ENCODE data around the gene AUP1.
A peak's percentile ranks its signal among the peaks of the same experiment; 100 is the strongest.
"Not testable (repeated sequence)": the region's sequence is repeated elsewhere in the genome, so short reads cannot be mapped to it uniquely, and the experiment has no call there.

Gene AUP1

DNA sequence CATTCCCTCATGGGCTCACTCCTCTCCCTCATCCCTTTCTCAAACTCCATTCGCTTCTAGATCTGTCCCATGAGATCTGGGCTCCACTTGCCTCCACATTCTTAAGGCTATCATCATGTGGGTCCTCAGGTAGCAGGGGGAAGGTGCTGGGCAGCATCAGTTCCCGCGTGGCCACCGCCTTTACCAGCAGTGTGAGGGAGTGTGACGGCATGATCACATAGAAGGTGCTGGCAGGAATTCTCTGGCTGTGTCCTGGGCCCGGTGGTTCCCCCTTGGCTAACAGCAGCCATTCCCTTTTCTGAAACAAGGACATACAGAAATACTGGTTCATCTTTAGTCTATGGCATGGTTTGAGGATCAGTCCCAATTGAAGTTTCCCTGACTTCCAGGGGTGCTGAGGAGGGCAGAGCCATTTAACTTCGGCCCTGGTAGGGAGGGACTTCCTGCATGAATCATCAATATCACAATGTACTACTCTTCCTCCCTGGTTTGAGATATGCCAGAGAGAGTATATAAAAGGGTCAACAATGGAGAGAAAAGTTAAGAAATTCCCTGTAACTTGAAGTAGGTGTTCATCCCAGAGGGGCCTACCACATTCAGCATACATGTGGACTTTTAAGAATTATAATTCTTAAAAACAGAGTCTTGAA, 32.7 kb upstream of the AUP1 start:
- H3K9me3 Mint-ChIP-seq: no peaks in the 10 kb centered on the region
- no peak for ATAC-seq
- H3K27ac Mint-ChIP-seq: peak overlapping the region; percentile 3
- peaks cover 3% of the 10 kb centered on the region for H3K36me3 Mint-ChIP-seq
- no peak for DNase-seq (ENCODE audit: low spot score in 2 of 2)
- no peak overlapping the region for H3K4me3 Mint-ChIP-seq
- peaks cover 34% of the 10 kb centered on the region for H3K4me1 Mint-ChIP-seq

DNA sequence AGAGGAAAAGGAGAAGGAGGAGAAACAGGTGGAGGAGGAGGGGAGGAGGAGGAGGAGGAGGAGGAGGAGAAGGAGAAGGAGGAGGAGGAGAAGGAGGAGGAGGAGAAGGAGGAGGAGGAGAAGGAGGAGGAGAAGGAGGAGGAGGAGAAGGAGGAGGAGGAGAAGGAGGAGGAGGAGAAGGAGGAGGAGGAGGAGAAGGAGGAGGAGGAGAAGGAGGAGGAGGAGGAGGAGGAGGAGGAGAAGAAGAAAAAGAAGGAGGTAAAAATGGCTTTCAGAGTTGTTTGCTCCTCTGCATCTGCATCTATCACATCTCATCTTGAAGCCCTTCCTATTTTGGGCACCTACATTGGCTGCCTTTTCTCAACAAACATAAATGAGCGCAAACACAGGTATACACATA, 31.5 kb upstream of the AUP1 start:
- not testable (repeated sequence) for DNase-seq (ENCODE audit: low spot score in 2 of 2); H3K9me3 Mint-ChIP-seq; ATAC-seq; H3K4me3 Mint-ChIP-seq
- H3K27ac Mint-ChIP-seq: peak overlapping the region; percentile 82
- H3K4me1 Mint-ChIP-seq: peaks cover 30% of the 10 kb centered on the region
- peaks cover 15% of the 10 kb centered on the region for H3K36me3 Mint-ChIP-seq

DNA sequence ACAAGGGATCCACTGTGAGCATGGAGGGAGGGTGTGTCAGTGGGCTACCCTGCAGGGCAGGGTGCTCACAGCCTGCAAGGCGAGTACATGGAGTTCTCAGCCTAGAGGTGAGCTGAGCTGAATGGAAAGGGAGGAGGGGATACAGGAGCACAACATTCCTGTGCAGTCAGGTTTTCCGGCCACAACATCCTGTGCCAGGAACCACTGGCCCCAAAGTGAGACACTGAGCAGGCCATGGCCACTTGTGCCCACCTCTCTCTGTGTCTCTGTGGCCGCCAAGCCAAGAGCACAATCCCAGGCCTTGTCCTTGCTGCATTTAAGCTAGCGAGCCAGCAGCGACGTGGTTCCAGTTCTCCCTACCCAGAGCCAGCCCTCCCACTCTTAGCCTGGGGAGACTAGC, 31.1 kb upstream of the AUP1 start:
- no peak overlapping the region for H3K4me3 Mint-ChIP-seq
- peaks cover 30% of the 10 kb centered on the region for H3K4me1 Mint-ChIP-seq
- peaks cover 15% of the 10 kb centered on the region for H3K36me3 Mint-ChIP-seq
- no peak for DNase-seq (ENCODE audit: low spot score in 2 of 2)
- H3K27ac Mint-ChIP-seq: peak overlapping the region; percentile 82
- H3K9me3 Mint-ChIP-seq: no peaks in the 10 kb centered on the region
- ATAC-seq: no peak

DNA sequence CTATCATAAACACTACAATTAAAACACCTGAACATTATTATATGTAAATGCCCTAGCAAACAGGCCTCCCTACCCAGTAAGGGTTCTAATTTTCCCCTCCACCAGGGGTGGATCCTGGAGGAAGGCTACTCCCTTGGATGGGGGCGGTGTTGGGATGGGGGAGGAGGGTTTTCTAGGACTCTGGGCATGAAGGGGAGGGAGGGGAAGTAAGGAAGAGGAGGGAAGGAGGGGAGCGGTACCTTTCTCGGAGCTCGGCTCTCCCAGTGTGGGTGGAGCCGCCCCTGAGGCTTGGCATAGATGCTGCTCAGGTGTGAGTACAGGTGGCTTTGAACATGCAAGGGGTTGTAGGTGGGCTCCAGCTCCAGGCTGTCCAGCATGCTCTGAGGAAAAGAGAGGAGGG, 30.4 kb upstream of the AUP1 start:
- peaks cover 36% of the 10 kb centered on the region for H3K4me1 Mint-ChIP-seq
- H3K27ac Mint-ChIP-seq: peak overlapping the region; percentile 82
- DNase-seq (ENCODE audit: low spot score in 2 of 2) (no peak), ATAC-seq (no peak)
- H3K36me3 Mint-ChIP-seq: peaks cover 19% of the 10 kb centered on the region
- no peak overlapping the region for H3K4me3 Mint-ChIP-seq
- no peaks in the 10 kb centered on the region for H3K9me3 Mint-ChIP-seq

DNA sequence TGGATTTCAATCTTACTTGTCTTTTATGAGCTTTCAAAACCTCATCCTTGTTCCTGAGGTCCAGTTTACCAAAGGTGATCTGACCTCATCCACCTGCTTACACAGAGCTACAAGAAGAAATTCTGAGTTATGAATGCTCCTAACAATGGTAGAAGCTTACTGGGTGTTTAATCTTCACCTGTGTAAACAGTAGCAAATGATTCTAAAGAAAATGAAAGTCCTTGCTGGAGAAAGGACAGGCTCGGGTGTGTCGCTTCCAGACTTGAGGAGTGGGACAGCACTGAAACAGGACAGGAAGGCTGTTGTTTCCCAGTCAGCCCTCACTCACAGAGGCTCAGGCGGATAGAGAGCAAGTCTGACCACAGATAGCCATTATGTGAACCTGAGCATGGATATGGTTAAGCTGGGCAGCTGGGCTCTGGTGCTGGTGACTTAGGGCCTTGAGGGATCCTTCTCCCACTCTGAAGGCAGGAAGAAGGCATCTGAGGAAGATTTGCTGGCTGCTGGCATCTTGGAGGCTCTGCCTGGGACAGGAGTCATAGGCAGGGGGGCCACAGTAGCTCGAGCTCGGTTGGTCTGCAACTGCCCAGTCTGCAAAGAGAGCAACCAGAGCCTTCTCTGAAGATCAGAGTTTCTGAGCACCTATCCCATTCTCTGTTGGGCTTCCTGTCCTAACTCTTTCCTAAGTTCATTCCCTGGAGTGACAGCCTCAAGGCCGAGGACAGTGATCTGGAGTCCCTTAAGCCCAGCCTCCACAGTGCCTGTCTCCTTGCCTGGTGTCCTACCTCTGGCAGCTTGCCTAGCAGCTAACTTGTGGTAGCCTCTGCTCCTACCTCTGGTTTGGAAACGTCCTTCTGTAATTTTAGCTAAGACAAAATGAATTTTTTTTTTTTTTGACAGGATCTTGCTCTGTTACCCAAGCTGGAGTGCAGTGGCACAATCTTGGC, 29.1 kb upstream of the AUP1 start:
- Mint-ChIP-seq H3K9me3 (no peaks in the 10 kb centered on the region), H3K27ac (no peak overlapping the region), H3K36me3 (peaks cover 33% of the 10 kb centered on the region), H3K4me1 (peaks cover 41% of the 10 kb centered on the region), H3K4me3 (no peak overlapping the region)
- ATAC-seq (no peak), DNase-seq (ENCODE audit: low spot score in 2 of 2) (no peak)

DNA sequence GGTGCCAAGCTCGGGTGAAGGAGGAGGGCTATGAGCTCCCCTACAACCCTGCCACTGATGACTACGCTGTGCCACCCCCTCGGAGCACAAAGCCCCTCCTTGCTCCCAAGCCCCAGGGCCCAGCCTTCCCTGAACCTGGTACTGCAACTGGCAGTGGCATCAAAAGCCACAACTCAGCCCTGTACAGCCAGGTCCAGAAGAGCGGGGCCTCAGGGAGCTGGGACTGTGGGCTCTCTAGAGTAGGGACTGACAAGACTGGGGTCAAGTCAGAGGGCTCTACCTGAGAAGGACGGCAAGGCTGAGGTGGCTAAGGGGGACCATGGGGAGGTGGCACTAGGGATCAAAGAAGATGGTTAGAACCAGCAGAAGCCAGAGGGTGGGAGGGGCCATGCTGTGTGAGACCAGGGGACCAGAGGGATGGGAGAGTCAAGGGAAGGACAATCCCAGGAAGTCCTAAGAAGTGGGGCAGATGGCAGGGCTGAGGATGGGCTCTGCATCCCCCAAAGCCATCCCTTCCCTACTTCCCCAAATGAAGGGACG, 27.4 kb upstream of the AUP1 start:
- peak overlapping the region; percentile 84 for H3K4me3 Mint-ChIP-seq
- no peak overlapping the region for H3K27ac Mint-ChIP-seq
- no peak for DNase-seq (ENCODE audit: low spot score in 2 of 2)

DNA sequence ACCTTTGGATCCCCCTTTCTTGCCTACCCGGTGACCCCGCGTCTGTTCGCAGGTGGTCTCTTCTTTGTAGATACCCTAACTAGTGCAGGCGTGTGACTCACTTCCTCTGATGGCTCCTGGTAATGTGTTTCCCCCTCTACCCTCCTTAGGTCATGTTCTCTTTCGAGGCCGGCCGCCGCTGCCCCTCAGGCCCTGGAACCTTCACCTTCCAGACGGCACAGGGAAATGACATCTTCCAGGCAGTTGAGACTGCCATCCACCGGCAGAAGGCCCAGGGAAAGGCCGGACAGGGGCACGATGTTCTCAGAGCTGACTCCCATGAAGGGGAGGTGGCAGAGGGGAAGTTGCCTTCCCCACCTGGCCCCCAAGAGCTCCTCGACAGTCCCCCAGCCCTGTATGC, 26.7 kb upstream of the AUP1 start:
- DNase-seq (ENCODE audit: low spot score in 2 of 2) (no peak), ATAC-seq (no peak)
- Mint-ChIP-seq H3K4me1 (peaks cover 39% of the 10 kb centered on the region), H3K9me3 (no peaks in the 10 kb centered on the region), H3K4me3 (peak overlapping the region; percentile 84), H3K36me3 (peaks cover 36% of the 10 kb centered on the region), H3K27ac (no peak overlapping the region)

More for the DNA sequence above, 27.4 kb upstream of the AUP1 start:
- ATAC-seq: no peak
- Mint-ChIP-seq H3K9me3 (no peaks in the 10 kb centered on the region), H3K36me3 (peaks cover 36% of the 10 kb centered on the region), H3K4me1 (peaks cover 43% of the 10 kb centered on the region)

DNA sequence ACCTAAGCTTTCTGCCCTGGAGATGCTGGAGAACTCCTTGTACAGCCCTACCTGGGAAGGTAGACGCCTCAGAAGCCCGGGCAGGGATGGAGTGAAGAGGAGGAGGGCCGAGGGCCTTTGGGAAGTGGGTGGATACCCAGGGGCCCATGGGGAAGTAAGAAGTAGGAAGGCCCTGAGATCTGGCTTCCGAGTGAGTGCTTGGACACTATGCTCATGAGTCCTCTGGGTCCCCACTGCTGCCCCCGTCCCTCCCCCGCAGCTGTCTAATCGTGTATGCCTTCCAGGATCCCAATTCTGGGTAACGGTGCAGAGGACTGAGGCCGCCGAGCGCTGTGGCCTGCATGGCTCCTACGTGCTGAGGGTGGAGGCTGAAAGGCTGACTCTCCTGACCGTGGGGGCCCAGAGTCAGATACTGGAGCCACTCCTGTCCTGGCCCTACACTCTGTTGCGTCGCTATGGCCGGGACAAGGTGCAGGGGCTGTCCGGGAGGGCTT, 26.2 kb upstream of the AUP1 start:
- Mint-ChIP-seq H3K9me3 (no peaks in the 10 kb centered on the region), H3K36me3 (peaks cover 36% of the 10 kb centered on the region), H3K4me3 (peak overlapping the region; percentile 84), H3K4me1 (peaks cover 37% of the 10 kb centered on the region), H3K27ac (peak overlapping the region; percentile 93)
- ATAC-seq (no peak), DNase-seq (ENCODE audit: low spot score in 2 of 2) (no peak)

DNA sequence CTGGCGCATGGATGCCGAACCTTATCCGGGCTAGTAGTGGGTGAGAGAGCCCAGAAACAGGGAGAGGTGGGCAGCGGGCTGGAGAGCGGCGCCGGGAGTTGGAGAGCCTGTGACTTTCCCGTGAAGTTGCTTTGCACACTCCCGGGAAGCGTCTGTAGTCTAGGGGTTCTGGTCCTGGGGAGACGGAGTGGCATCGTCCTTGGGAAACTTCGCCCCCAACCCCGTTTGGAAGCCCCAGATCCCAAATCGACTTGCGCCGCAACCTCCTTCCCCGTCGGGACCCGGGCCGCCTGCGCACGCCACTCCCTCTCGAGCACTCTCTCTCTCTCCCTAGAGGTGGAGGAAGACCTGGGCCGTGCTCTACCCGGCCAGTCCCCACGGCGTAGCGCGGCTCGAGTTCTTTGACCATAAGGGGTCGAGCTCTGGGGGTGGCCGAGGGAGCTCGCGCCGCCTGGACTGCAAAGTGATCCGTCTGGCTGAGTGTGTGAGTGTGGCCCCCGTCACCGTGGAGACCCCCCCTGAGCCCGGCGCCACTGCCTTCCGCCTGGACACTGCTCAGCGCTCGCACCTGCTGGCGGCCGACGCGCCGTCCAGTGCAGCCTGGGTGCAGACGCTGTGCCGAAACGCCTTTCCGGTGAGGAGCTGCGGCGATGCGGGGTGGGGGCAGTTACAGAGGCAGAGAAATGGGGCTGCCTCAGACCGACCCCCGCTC, 25.5 kb upstream of the AUP1 start:
- peak overlapping the region; percentile 84 for H3K4me3 Mint-ChIP-seq
- peaks cover 33% of the 10 kb centered on the region for H3K4me1 Mint-ChIP-seq
- DNase-seq (ENCODE audit: low spot score in 2 of 2) (peak in 1 of 2 donors; percentile 74), ATAC-seq (peak; percentile 67)
- no peaks in the 10 kb centered on the region for H3K9me3 Mint-ChIP-seq
- peaks cover 36% of the 10 kb centered on the region for H3K36me3 Mint-ChIP-seq
- peak overlapping the region; percentile 93 for H3K27ac Mint-ChIP-seq

DNA sequence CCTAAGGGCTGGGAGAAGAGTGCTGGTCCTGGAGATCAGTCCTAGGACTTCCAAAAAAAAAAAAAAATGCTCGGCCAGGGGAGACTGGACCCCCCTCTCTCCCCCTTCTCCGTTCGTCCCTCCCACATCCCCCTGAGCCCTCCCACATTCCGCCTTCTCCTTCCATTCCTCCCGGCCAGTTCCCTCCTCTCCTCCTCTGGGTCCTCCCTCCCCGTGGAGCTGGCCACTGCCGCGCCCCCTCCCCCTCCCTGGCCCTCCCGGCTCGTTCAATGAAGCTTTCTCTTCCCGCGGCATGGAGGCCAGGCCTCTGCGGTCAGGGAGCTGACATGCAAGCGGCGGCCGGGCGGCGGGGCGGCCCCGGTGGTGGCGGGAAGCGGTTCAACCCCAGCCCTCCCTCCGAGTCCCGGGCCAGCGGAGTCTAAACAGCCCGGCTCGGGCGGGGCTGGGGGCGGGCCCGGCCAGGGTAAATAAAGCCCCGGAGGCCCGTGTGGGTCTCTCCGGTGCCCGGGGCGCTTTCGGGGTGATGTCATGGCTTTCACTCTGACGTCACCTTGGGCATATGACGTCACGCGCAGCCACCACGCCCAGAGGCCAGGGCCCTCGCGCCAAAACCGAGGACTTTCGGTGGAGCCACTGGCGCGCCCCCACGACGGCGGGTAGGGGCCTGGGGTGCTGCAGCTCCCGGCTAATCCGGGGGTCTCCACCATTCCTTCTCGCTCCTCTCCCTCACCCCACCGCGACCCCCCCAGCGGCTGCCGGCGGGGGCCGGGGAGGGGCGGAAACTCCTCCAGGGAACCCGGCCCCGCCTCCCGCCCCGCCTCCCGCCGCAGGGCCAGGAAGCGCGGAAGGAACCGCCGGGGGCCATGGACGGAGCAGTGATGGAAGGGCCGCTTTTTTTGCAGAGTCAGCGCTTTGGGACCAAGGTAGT, 24.6 kb upstream of the AUP1 start, which contains the start of the genes DOK1 and LOXL3:
Gene DOK1, plus strand, starts transcription at position 829 of the 928 bp plus-strand sequence. Its CDS starts 35 bp downstream, at position 864.
Gene LOXL3, minus strand, starts transcription at position 51 of the 928 bp plus-strand sequence. CDS start 1,308 bp downstream, outside the sequence.
- DNase-seq (ENCODE audit: low spot score in 2 of 2) (peak; percentile 88 to 97), ATAC-seq (peak; percentile 83)
- Mint-ChIP-seq H3K4me1 (peaks cover 39% of the 10 kb centered on the region), H3K27ac (peak within 1 kb of the TSS; percentile 93), H3K36me3 (peaks cover 36% of the 10 kb centered on the region), H3K9me3 (no peaks in the 10 kb centered on the region), H3K4me3 (peak within 1 kb of the TSS; percentile 84)

DNA sequence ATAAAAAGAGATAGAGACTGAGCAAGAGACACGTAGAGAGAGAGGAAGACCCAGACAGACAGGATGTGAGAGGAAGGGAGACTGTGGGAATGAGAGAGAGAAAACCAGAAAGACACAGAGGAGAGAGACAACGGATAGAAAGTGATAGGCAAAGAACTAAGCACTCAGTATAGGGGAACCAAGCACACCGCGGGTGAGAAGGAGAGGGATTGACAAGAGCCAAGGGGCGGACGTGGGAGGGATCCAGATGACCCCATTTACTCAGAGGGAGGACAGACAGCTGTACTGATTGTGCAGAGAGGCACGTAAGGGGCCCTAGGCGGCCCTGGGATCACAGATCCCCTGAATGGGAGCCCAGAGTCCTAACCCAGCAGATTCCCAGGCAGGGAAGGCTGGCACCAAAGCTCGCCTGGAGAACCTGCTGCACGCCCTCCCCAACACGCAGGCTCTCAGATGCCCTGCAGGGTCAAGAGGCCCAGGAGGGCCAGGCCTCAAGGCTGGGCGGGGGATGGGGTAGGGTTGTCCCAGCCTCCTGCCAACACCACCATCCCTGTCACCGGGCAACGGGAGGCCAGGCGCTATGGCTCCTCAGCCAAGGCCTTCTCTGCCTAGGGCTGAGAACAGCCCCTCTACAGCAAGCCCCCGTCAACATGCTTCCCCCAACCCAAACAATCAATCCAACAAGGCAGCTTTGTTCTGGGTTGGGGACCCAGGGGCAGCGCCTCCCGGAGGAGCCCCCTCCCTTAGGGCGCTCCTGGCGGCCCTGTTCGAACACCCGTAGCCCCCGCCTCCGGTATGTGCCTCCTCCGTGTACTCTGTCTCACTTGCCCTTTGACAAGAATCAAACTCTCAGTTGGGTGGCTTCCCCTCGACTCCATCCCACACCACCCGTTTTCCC, 23.7 kb upstream of the AUP1 start:
- DNase-seq (ENCODE audit: low spot score in 2 of 2) (no peak), ATAC-seq (no peak)
- H3K4me1 Mint-ChIP-seq: peaks cover 42% of the 10 kb centered on the region
- H3K4me3 Mint-ChIP-seq: peak overlapping the region; percentile 84
- peak overlapping the region; percentile 93 for H3K27ac Mint-ChIP-seq
- H3K9me3 Mint-ChIP-seq: no peaks in the 10 kb centered on the region
- peaks cover 36% of the 10 kb centered on the region for H3K36me3 Mint-ChIP-seq

DNA sequence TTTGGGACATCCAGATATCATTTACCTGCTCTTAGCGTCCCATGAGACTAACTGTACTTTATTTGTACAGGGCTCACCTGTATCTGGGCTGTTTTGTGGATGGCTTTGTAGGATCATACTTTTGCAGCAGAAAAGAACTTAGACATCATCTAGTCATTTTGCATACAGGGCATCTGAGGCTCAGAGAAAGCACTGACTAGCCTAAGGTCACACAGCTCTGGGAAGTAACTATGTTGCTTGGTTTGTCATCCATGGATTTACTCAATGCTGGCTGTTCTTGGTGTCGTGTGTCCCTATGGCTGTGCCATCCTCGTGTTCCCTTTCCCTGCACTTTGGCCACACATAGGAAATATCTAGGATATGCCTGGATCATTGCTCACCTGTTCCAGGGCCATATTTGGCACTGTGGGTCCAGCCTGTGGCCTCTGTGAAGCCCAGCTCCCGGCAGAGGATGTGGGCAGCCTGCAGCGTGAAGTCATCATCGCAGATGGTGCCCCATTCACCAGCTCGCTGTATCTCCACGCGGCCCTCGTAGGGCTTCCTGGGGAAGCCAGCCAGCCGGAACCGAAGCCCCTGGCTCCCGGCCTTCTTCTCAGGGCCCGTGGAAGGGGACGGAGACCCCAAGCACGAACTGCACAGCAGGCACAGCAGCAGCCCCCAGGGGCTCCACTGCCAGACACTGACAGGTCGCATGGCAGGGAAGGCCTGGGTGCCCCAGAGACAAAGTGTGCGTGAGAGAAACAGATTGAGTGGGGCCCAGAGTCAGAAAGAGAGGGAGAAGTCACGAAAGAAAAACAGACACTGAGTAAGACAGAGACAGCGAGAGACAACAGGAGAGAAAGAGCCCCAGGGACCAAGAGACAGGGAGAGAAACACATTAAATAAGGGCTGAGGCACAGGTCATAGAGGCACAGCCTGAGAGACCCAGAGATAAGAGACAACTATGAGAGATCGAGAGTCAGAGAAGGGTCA, 22.7 kb upstream of the AUP1 start:
- Mint-ChIP-seq H3K4me3 (peak overlapping the region; percentile 84), H3K4me1 (peaks cover 44% of the 10 kb centered on the region), H3K27ac (peak overlapping the region; percentile 32), H3K9me3 (no peaks in the 10 kb centered on the region), H3K36me3 (peaks cover 33% of the 10 kb centered on the region)
- DNase-seq (ENCODE audit: low spot score in 2 of 2): no peak
- ATAC-seq: no peak
